ENCODE data around the gene ARL6IP5.

DNA sequence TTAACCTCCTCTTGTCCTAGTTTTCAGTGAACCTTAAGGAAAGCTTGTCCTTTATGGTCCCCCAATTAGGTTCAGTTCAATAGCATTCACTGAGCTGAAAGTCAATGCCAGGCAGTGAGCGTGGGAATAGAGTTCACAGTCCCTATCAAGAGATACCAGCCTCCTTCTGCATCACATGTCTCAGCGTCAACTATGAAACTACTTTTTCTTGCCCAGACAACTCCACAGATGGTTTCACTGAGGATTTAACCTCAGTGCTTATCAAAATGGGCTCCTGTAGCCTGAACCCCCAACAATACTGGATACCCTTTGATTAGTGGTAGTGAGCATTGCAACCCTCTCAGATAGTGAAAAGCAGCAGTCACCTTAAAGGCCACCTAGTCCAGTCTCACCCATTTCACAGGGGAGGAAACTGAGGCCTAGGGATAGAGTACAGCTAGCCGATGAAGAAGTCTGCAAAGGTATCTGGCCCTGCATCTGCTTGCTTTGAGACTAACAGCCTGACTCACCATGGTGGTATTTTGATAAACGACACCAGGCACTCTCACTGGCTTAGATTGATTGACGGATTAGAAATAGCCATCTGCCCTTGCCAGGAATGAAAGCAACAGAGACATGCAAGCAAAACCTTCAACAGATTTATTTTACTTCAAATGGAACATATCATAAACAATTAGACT lies 3.0 kb upstream of the ARL6IP5 start:
- TF ChIP-seq, protein P1, sequence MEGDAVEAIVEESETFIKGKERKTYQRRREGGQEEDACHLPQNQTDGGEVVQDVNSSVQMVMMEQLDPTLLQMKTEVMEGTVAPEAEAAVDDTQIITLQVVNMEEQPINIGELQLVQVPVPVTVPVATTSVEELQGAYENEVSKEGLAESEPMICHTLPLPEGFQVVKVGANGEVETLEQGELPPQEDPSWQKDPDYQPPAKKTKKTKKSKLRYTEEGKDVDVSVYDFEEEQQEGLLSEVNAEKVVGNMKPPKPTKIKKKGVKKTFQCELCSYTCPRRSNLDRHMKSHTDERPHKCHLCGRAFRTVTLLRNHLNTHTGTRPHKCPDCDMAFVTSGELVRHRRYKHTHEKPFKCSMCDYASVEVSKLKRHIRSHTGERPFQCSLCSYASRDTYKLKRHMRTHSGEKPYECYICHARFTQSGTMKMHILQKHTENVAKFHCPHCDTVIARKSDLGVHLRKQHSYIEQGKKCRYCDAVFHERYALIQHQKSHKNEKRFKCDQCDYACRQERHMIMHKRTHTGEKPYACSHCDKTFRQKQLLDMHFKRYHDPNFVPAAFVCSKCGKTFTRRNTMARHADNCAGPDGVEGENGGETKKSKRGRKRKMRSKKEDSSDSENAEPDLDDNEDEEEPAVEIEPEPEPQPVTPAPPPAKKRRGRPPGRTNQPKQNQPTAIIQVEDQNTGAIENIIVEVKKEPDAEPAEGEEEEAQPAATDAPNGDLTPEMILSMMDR (conservative IDR thresholded peaks at IDR 0.05), result no peak
- no peak for TF ChIP-seq ZFX (IDR thresholded peaks at IDR 0.05)
